ENCODE data around the gene TRIM38.
"Not testable (repeated sequence)": the region's sequence is repeated elsewhere in the genome, so short reads cannot be mapped to it uniquely, and the experiment has no call there.

The TRIM38 gene

DNA sequence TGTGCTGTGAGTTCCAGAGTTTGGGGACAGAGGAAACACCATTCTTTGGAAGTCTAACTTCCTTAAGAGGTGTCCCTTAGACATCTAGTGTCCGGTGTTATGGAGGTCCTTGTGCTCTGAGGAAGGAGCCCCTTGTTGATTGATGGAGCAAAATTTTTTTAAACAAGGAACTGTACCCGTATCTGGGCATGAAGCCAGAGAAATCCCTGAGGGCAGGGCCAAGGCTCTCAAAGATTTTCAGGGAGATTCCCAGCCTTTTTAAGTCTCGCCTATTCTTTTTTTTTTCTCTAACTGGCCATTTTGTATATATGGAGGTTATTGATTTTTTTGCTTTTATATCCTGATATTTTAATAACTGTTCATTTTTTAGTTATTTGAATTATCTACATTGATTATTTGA is 45.9 kb downstream of the TRIM38 start:
- H3K4me1 ChIP-seq (ENCODE audit: insufficient read depth, low read length, severe bottlenecking) = peaks cover 6% of the 10 kb centered on the region
- no peaks in the 10 kb centered on the region for H3K36me3 ChIP-seq (ENCODE audit: insufficient read depth, low read length)
- no peak overlapping the region for H3K27ac ChIP-seq (ENCODE audit: low read depth, low read length, poor library complexity, severe bottlenecking)
- no peaks in the 10 kb centered on the region for H4K20me1 ChIP-seq (ENCODE audit: insufficient read depth, low read length)
- H3K79me2 ChIP-seq (ENCODE audit: insufficient read depth, low read length) = no peaks in the 10 kb centered on the region
- TF ChIP-seq EZH2 (IDR thresholded peaks at IDR 0.05; ENCODE audit: borderline replicate concordance, low read length) = no peak
- H3K9ac ChIP-seq (ENCODE audit: low read length) = no peak overlapping the region
- no peak overlapping the region for H2AFZ ChIP-seq (ENCODE audit: low read length)
- no peaks in the 10 kb centered on the region for H3K9me2 ChIP-seq (ENCODE audit: low read depth, low read length)
- no peaks in the 10 kb centered on the region for H3K27me3 ChIP-seq (ENCODE audit: insufficient read depth, low read length)
- no peak overlapping the region for H3K4me3 ChIP-seq (ENCODE audit: low read depth, low read length, poor library complexity, severe bottlenecking)
- H3K9me3 ChIP-seq (ENCODE audit: low read length) = no peaks in the 10 kb centered on the region
- no peak overlapping the region for H3K4me2 ChIP-seq (ENCODE audit: low read length)
- no peaks in the 10 kb centered on the region for H3F3A ChIP-seq (ENCODE audit: insufficient read depth, low read length)

DNA sequence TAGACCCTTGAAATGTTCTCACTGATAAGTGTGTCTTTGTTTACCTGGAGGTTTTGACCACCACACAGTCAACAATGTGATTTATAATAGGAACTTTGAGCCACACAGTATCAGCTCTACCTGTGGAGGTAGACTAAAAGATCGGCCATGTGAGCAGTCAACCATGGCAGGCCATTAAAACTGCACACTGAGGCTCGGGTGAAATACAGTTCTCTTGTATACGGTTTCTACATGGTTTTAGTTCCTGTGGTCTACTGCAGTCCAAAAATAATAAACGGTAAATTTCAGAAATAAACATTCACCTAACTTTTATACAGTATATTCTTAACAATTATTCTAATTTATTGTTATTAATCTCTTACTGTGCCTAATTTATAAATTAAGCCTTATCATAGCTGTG is 47.2 kb downstream of the TRIM38 start:
- no peaks in the 10 kb centered on the region for H3K9me2 ChIP-seq (ENCODE audit: low read depth, low read length)
- no peak overlapping the region for H3K27ac ChIP-seq (ENCODE audit: low read depth, low read length, poor library complexity, severe bottlenecking)
- no peak overlapping the region for H2AFZ ChIP-seq (ENCODE audit: low read length)
- no peaks in the 10 kb centered on the region for H3K27me3 ChIP-seq (ENCODE audit: insufficient read depth, low read length)
- H3K9me3 ChIP-seq (ENCODE audit: low read length) = no peaks in the 10 kb centered on the region
- peaks cover 6% of the 10 kb centered on the region for H3K4me1 ChIP-seq (ENCODE audit: insufficient read depth, low read length, severe bottlenecking)
- H3K36me3 ChIP-seq (ENCODE audit: insufficient read depth, low read length) = no peaks in the 10 kb centered on the region
- H3F3A ChIP-seq (ENCODE audit: insufficient read depth, low read length) = no peaks in the 10 kb centered on the region
- no peak overlapping the region for H3K4me2 ChIP-seq (ENCODE audit: low read length)
- TF ChIP-seq EZH2 (IDR thresholded peaks at IDR 0.05; ENCODE audit: borderline replicate concordance, low read length) = no peak
- TF ChIP-seq, protein P1, sequence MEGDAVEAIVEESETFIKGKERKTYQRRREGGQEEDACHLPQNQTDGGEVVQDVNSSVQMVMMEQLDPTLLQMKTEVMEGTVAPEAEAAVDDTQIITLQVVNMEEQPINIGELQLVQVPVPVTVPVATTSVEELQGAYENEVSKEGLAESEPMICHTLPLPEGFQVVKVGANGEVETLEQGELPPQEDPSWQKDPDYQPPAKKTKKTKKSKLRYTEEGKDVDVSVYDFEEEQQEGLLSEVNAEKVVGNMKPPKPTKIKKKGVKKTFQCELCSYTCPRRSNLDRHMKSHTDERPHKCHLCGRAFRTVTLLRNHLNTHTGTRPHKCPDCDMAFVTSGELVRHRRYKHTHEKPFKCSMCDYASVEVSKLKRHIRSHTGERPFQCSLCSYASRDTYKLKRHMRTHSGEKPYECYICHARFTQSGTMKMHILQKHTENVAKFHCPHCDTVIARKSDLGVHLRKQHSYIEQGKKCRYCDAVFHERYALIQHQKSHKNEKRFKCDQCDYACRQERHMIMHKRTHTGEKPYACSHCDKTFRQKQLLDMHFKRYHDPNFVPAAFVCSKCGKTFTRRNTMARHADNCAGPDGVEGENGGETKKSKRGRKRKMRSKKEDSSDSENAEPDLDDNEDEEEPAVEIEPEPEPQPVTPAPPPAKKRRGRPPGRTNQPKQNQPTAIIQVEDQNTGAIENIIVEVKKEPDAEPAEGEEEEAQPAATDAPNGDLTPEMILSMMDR (IDR thresholded peaks at IDR 0.05; ENCODE audit: low read length) = no peak
- no peak overlapping the region for H3K9ac ChIP-seq (ENCODE audit: low read length)
- no peaks in the 10 kb centered on the region for H3K79me2 ChIP-seq (ENCODE audit: insufficient read depth, low read length)
- H3K4me3 ChIP-seq (ENCODE audit: low read depth, low read length, poor library complexity, severe bottlenecking) = no peak overlapping the region
- no peaks in the 10 kb centered on the region for H4K20me1 ChIP-seq (ENCODE audit: insufficient read depth, low read length)

DNA sequence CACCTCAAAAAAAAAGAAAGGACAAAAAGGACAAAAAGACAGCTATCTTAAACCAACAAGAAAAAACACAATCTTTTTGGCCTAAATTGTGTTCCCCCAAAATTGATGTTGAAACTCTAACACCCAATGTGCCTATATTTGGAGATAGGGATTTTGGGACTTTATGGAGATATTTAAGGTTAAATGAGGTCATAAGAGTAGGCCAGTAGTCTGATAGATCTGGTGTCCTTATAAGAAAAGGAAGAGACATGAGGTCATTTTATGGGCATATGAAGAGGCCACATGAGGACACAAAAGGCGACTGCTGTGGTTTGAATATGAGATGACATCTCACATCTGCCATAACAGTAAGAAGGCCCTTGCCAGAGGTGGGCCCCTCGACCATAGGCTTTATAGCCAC is 49.5 kb downstream of the TRIM38 start:
- Histone ChIP-seq H3K36me3 (ENCODE audit: insufficient read depth, low read length) (no peaks in the 10 kb centered on the region; the same call in 1 of the 2 replicates), H3F3A (ENCODE audit: insufficient read depth, low read length) (no peaks in the 10 kb centered on the region), H3K4me2 (ENCODE audit: low read length) (no peak overlapping the region), H3K9ac (ENCODE audit: low read length) (no peak overlapping the region), H2AFZ (ENCODE audit: low read length) (no peak overlapping the region), H3K9me2 (ENCODE audit: low read depth, low read length) (no peaks in the 10 kb centered on the region), H3K9me3 (ENCODE audit: low read length) (no peaks in the 10 kb centered on the region), H3K27me3 (ENCODE audit: insufficient read depth, low read length) (no peaks in the 10 kb centered on the region), H4K20me1 (ENCODE audit: insufficient read depth, low read length) (no peaks in the 10 kb centered on the region), H3K79me2 (ENCODE audit: insufficient read depth, low read length) (no peaks in the 10 kb centered on the region), H3K4me3 (ENCODE audit: low read depth, low read length, poor library complexity, severe bottlenecking) (no peak overlapping the region), H3K27ac (ENCODE audit: low read depth, low read length, poor library complexity, severe bottlenecking) (no peak overlapping the region), H3K4me1 (ENCODE audit: insufficient read depth, low read length, severe bottlenecking) (peaks cover 14% of the 10 kb centered on the region)
- TF ChIP-seq EZH2 (IDR thresholded peaks at IDR 0.05; ENCODE audit: borderline replicate concordance, low read length) = no peak
- TF ChIP-seq, protein P1 (IDR thresholded peaks at IDR 0.05; ENCODE audit: low read length) = no peak

DNA sequence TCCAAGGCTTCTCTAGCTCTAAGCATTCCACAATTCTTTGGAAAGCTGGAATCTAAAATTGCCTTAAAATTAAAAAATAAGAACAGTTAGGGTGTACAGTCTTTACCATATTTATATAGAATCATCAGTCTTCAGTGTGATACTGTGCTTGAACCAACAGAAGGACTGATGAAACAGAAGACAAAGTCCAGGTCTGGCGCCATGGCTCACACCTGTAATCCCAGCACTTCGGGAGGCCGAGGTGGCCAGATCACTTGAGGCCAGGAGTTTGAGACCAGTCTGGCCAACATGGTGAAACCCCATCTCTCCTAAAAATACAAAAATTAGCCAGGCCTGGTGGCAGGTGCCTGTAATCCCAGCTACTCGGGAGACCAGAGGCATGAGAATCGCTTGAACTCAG is 51.8 kb downstream of the TRIM38 start:
- H3K4me1 ChIP-seq (ENCODE audit: insufficient read depth, low read length, severe bottlenecking) = peaks cover 22% of the 10 kb centered on the region
- H3K27me3 ChIP-seq (ENCODE audit: insufficient read depth, low read length); H4K20me1 ChIP-seq (ENCODE audit: insufficient read depth, low read length); H3K9ac ChIP-seq (ENCODE audit: low read length); H3K9me2 ChIP-seq (ENCODE audit: low read depth, low read length); H2AFZ ChIP-seq (ENCODE audit: low read length); H3K4me3 ChIP-seq (ENCODE audit: low read depth, low read length, poor library complexity, severe bottlenecking); H3K4me2 ChIP-seq (ENCODE audit: low read length); H3K79me2 ChIP-seq (ENCODE audit: insufficient read depth, low read length); H3F3A ChIP-seq (ENCODE audit: insufficient read depth, low read length); H3K9me3 ChIP-seq (ENCODE audit: low read length); H3K36me3 ChIP-seq (ENCODE audit: insufficient read depth, low read length); H3K27ac ChIP-seq (ENCODE audit: low read depth, low read length, poor library complexity, severe bottlenecking): not testable (repeated sequence)
